ENCODE data around the gene CABS1. TPM values are rescaled to one million over a fixed set of nuclear protein-coding genes. Genes with fewer than 3 reads are reported as not detected.

CABS1 gene
- total and polyA plus RNA-seq, 10 of the 15 experiments (the other 5 are each of a cell fraction or from before 2014, with no cell fraction given), result not detected

- ChIA-PET RAD21 (ENCODE audit: unreplicated experiment) (no interaction called here), POLR2A (interaction anchor here (0.6 kb wide), 1 partner anchor 1045 kb away, joined by 3 read pairs; no protein-coding TSS in a partner anchor), SMC1A (ENCODE audit: uncharacterized antibody, unreplicated experiment) (interaction anchor here (0.7 to 1.1 kb wide), 4 partner anchors 12 to 16 kb away, joined by 3 to 4 read pairs (median 3); no protein-coding TSS in a partner anchor), CTCF (no interaction called here)
- intact Hi-C loops (cut with micrococcal nuclease; ENCODE audit: unreplicated experiment), result no loop called here
- DNase-seq (ENCODE audit: low read depth, low spot score) (no peak), ATAC-seq (no peak), FAIRE-seq (no peak)
- BruUV-seq (replicated peaks), result no TSS peak
- H3K36me3 ChIP-seq (ENCODE audit: control insufficient read depth in 2 of 2, insufficient read depth in 2 of 2, low read length in 1 of 2), result no peaks in the 10 kb centered on the region
- no peak overlapping the region for H3K4me2 ChIP-seq (ENCODE audit: control insufficient read depth, insufficient read depth)
- H3K4me3 ChIP-seq, result no peak overlapping the region
- TF ChIP-seq BRCA1 (IDR thresholded peaks at IDR 0.05; ENCODE audit: low read depth, low read length) (no peak), KLF5 (IDR thresholded peaks at IDR 0.05; ENCODE audit: partially characterized antibody) (no peak), RELB (IDR thresholded peaks at IDR 0.05; ENCODE audit: low read depth) (no peak), ZBTB40 (IDR thresholded peaks at IDR 0.05; ENCODE audit: borderline replicate concordance) (no peak), SREBF2 (IDR thresholded peaks at IDR 0.05; ENCODE audit: low read length) (no peak), NBN (IDR thresholded peaks at IDR 0.05) (no peak), NR2C2 (IDR thresholded peaks at IDR 0.05; ENCODE audit: borderline replicate concordance, control insufficient read depth, insufficient read length, low read depth) (no peak), CEBPB (IDR thresholded peaks at IDR 0.05; ENCODE audit: borderline replicate concordance in 1 of 2, low read depth in 2 of 2, low read length in 2 of 2) (no peak), GATAD2B (conservative IDR thresholded peaks at IDR 0.05; ENCODE audit: low read depth) (no peak), ETV6 (conservative IDR thresholded peaks at IDR 0.05 in 1 of 2, IDR thresholded peaks at IDR 0.05 in 1 of 2; ENCODE audit: borderline replicate concordance in 1 of 2, low read depth in 1 of 2) (no peak), STAT1 (conservative IDR thresholded peaks at IDR 0.05) (no peak), PML (IDR thresholded peaks at IDR 0.05; ENCODE audit: low read length) (no peak), CHD1 (IDR thresholded peaks at IDR 0.05; ENCODE audit: low read depth, low read length) (no peak), BHLHE40 (IDR thresholded peaks at IDR 0.05; ENCODE audit: borderline replicate concordance in 1 of 2, low read depth in 2 of 2, low read length in 1 of 2) (no peak), EZH2 (IDR thresholded peaks at IDR 0.05; ENCODE audit: borderline replicate concordance, control insufficient read depth, low read depth, low read length) (no peak), JUNB (IDR thresholded peaks at IDR 0.05) (no peak), IKZF1 (conservative IDR thresholded peaks at IDR 0.05) (no peak), SUZ12 (IDR thresholded peaks at IDR 0.05; ENCODE audit: unreplicated experiment) (no peak)
- H3K4me1 ChIP-seq (ENCODE audit: control insufficient read depth, insufficient read depth, low read length), result no peaks in the 10 kb centered on the region
- no peaks in the 10 kb centered on the region for H3K27me3 ChIP-seq (replicated peaks in 1 of 2; ENCODE audit: control insufficient read depth in 2 of 2, insufficient read depth in 2 of 2, low read length in 1 of 2)
- no peaks in the 10 kb centered on the region for H3K9me3 ChIP-seq (replicated peaks; ENCODE audit: control insufficient read depth, insufficient read depth, low read length)
- H2AFZ ChIP-seq (ENCODE audit: control insufficient read depth, low read depth, low read length), result no peak overlapping the region
- H3K9ac ChIP-seq (ENCODE audit: control insufficient read depth, insufficient read depth, low read length), result no peak overlapping the region
- in situ Hi-C loops (cut with MboI), result no loop called here
- H3K79me2 ChIP-seq (ENCODE audit: control insufficient read depth, insufficient read depth, low read length), result no peaks in the 10 kb centered on the region
- no peak overlapping the region for H3K27ac ChIP-seq (ENCODE audit: control insufficient read depth, insufficient read depth)
- H4K20me1 ChIP-seq (ENCODE audit: control insufficient read depth, insufficient read depth), result no peaks in the 10 kb centered on the region
- 27% methylated on average over 3 of the region's 3 CpGs for whole genome bisulfite sequencing (ENCODE audit: insufficient coverage, insufficient replicate concordance, low lambda C conversion rate, missing lambda C conversion rate)
Measured at GRCh38 chr4:70380578-70380977, 45.8 kb downstream of the CABS1 start.
